GM18873 (cell line): ENCODE measurements around the gene RIPK4.
"Not testable (repeated sequence)": the region's sequence is repeated elsewhere in the genome, so short reads cannot be mapped to it uniquely, and the experiment has no call there.

Source experiments
- ATAC-seq: cut with Tn5 transposase; IDR thresholded peaks from one replicate; pipeline ENCODE4 v1.9.1; 2021; ENCODE audit warnings: mild to moderate bottlenecking, moderate library complexity, moderate number of reproducible peaks; ENCODE audit not compliant: unreplicated experiment, low FRiP score

The RIPK4 gene

DNA sequence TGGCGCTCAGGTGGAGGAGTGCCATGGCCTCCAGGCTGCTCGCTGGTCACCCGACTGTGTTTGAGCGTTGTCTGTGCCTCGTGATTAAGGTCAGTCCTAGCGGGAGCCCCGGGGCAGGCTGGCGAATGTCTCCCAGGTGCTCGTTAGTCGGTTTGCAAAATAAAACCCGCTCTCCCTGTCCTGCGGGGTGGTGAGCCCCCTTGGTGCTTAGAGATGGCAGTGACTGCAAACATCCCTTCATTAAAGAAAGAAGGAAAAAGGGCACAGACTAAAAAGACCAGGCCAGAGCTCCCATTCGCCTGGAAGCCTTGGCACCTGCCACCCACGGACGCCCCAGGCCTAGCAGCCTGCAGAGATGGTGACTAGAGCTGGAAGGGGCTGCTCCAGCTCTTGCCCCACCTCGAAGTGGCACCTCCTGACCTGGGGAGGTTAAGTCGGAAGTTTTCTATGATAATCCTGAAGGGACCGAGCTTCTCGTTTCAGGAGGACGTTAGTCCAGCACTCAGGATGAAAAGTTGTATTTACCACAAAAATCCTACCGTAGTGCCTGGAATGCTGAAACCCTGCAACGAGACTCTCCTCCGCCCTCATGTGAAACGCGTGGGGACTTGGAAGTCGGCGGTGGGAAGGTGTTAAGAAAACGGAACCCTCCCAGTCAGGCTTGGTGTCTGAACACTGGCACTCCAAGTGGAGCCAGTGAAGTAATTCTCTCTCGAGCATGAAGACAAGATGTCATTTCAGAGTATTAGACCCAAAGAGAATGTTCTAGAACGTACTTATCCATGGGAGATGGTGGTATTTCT lies 24.6 kb downstream of the RIPK4 start:
- no peak for ATAC-seq

DNA sequence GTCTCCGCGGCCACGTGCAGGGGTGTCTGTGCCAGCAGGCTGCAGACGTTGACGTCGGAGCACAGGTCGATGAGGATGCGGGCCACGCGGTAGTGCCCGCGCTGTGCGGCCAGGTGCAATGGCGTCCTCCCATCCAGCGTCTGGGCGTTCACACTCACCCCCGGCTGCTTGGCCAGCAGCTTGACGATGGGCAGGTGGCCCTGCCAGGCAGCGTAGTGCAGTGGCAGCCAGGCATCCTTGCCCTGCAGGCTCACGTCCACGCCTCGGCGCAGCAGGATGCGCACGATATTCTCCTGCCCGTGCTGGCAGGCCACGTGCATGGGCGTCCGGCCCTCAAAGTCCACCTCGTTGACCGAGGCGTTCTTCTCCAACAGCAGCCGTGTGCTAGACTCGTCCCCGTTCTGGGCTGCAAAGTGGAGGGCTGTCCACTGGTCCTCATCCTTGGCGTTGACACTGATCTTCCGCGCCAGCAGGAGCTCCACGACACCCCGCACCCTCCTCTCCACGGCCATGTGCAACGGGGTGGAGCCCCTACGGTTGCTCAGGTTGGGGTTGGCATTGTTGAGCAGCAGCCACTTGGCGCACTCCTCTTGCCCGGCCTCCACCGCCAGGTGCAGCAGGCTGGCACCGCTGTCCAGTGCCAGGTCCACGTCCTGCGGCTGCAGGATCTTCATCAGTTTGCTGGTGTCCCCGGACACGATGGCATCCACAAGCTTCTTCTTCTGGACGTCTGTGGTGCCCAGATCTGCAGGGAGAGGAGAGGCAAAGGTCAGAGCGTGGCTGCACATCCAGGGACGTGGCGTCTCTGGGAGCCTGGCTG lies 25.4 kb downstream of the RIPK4 start:
- no peak for ATAC-seq

DNA sequence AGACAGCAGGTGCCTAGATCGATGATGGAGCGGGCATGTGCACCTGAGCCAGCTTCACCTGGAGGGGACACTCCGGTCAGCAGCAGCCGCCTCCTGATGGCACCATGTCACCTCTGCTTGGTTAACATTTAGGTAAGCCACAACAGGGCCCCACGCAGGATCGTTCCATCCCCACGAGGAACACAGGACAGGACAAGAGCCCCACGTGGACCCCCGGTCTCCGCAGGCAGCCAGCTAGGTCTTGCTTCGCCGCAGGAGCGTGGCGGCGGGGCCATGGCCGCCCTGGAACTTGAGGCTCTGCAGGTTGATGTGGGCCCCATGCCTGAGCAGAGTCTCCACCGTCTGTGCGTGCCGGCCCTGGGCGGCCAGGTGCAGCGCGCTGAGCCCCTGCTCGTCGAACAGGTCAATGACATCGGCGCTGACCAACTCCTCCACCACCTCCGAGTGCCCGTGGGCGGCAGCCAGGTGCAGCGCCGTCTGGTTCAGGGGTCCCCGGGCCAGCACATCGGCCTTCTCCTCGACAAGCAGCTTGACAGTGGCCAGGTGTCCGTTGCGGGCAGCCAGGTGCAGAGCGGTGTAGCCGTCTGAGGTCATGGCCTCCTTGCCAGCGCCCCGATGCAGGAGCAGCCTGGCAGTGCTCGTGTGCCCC lies 26.1 kb downstream of the RIPK4 start:
- no peak for ATAC-seq

DNA sequence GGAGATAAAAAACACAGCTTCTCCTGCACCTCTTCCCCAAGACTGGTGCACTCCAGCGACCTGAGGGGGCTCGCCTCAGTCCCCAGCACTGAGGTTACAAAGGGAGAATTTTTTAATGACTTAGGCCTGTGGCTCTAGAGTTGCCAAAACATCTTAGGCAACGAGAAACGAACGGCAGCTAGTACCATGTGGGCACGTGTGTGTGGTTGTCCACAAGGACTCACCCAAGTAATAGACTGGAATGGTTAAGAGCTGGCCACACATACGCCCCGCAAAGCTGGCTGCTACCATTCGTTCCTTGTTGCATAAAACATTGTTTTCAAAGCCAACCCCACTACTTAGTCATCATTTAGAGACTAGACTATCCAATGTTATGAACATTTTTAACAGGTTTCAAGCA lies 26.9 kb downstream of the RIPK4 start:
- ATAC-seq = no peak

DNA sequence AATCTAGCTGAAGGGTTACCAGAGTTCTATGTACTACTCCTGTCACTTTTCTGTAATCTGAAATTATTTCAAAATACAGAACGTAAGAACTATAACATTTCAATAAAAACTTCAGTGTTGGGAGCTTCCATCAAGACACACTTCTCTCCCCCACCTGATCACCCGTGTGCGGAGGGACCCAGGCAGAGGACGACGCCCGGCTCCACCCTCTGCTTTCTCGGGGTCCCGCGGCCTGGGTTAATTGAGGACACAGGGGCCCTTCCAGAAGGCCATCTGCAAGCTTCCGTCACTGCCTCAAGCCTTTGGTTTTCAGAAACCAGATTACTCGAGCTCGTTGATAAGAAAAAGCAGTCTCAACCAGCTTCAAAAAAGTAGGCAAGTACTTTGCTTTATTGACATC lies 27.8 kb downstream of the RIPK4 start:
- no peak for ATAC-seq

DNA sequence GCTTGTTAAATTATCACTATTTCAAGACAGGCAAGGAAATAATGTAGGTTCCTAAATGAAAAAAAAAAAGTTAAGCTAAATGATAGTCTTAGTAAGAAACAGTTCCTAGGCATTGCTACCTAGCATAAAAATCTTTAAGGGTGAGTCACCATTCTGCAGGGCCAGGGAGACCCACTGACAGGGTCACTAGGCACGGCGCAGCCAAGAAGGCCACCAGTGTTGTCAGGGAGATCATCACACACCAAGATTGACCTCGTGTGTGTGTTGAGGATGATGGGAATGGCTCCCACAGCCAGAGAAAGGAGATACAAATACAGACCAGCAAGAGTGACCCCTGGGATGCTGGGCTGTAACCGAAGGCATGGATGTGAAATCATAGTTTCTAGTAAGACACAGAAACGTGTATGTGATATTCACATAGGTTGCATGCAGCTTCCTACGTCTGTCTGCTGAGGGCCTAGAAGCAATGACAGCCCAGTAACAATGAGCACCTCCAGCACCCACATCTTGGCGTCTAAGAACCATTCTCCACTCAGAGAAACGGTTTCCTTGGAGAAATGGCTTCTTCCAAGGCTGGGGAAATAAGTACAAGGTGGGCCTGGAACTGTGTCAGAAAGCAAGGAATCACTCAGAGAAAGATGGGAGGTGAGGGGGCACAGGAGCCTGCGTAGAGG lies 29.1 kb downstream of the RIPK4 start:
- no peak for ATAC-seq

DNA sequence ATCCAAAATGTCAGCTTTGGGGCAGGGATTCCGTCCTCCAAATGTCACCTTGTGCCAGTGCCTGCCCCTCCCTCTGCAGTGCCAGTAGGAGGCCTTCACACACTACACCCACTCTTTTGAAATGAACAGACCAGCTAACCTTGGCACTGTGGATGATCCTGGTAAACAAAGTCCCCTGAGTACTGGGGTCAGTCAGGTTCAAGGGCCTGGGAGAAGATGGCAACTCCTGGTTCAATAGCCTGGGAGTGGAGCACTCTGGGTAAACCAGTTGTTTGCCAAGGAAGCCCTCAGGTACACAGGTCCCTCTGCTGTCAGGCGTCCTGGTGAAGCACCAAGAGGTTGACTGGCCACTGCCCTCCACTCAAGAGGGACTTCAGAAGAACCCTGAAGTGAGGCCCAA lies 30.4 kb downstream of the RIPK4 start:
- ATAC-seq = no peak

DNA sequence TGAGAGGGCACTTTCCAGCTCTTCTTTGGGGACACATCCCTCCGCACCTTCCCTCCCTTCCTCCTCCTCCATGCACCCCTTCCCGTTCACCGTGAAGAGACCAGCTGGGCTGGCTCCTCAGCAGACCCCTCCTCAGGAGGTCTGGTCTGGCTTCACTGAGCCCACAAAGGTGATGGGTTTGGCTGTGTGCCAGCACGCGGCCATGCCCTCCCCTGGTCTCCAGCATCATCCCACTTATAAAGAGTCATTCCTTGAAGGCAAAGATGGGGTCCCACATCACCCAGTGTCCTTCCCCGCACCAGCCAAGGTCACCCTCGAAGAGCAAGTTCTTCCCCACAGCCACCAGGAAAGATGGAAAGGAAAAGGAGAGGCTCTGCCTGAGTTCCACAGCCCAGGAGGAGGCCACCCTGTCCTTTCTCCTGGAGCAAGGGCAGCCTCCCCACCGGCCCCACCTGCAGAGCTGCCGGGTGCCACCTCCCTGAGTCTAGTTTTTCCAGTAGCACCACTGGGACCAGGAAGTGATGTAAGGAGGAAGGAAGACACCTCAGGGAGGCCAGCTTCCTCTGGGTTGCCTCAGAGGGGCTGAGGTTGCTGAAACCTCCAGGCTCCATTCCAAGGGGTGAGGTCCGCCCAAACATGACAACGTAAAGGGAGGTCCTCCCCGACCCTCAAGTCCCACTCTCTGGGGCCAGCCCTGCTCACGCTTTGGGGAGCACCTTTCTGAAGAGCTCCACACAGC lies 32.7 kb downstream of the RIPK4 start:
- ATAC-seq = no peak

DNA sequence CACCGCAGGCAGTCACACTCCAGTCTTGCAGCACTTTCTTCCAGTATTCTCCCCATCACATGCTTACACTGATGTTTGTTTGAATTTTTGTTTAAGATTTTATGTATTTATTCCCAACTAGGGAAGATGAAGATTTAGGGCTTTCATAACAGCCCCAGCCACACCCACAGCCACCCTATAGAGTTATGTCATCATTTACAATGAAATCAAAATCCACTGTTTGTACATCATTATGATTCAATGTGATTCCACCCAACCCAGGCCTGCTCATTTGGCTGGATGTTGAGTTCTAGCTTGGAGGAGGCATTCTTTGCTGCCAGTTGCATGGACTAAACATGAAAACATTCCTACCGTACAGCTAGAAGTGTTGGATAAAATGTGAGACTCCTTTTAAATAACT lies 35.8 kb downstream of the RIPK4 start:
- no peak for ATAC-seq

DNA sequence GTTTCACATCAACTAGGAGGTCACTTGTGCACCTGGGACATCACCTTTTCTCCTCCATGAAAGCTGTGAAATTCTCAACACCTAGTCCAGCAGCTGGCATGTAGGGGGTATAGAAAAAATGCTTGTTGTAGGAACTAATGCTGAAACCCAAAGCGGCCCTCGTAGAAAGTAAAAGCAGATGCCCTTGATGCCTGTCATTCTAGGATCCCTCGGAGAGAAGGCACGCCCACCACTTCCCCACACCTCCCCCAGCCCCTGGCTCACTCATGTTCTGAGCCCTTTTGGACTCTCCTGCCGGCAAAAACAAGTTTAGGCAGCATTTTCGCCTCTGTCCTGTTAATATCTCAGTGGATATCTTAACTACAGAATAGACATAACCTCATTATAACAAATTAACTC lies 36.5 kb downstream of the RIPK4 start:
- ATAC-seq = no peak

DNA sequence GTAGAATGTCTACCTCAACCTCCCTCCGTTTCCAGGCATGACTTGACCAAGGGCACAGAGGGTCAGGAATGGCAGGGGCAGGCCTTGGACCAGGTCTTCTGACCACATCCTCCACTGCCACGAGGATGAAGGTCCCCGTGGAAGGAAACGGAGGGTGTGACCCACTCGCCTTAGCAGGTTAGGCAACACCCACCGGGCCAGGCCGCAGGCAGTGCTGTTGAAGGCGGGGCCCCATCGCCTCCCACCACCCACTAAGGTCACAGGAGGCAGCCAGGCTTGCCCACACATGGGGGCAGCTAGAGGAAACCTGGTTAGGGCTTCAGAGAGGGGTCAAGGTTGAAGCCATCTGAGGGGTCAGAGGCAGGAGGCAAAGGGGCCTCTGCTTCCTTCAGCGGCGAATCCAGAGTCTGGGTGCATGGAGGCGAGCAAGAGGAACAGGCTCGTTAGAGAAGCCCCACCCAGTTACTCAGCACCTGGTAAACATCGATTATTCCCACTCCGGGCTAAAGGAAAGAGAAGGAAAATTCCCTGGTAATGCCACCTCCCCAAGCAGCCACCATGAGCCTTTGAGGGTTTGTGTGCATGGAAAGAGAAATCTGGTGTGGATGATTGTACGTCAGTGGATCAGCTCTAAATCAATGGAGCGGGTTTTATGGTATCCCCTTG lies 37.0 kb downstream of the RIPK4 start:
- ATAC-seq = no peak

DNA sequence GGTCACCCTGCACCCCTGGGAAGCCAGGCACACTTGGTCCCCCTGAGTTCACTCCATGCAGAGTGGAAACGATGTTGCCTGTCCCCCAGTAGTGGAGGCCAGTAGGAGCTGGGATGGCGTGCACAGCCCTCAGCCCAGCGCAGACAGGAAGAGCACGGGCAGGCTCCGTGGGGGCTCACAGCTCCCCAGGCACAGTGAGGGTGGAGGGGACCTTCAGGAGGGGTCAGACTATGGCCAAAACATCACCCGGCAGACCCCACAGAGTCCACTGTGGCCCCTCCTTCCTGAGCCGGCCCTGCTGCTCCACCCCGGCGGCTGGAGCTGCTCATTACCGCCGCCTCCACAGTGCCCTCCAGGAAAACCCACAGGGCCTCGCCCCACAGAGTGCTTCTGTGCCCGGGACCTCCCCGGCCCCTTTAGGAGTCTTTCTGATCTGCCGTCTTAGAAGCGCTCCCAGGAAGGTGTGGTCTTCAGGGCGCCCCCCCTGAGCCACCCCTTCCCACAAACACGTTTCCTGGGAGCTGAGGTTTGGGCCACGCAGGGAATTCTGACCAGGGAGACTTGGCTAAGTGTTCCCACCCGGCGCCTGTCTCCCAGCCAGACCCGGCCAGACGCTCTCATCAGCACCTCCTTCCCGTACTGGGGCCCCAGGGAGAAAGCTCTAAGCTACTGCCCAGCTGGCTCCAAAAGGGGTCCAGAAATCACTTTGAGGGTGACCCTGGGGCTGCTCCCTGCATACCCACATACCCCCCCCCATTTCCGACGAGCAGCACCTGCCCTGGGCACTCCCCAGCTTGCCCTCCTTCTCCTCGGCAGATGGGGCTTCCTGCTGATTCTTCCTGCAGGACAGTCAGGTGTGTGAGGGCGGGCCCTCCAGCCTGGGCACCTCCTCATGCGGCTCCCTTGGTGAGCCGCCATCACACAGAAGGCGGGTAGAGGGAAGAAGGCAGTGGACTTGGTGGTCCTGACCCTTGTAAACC lies 38.8 kb downstream of the RIPK4 start:
- no peak for ATAC-seq

DNA sequence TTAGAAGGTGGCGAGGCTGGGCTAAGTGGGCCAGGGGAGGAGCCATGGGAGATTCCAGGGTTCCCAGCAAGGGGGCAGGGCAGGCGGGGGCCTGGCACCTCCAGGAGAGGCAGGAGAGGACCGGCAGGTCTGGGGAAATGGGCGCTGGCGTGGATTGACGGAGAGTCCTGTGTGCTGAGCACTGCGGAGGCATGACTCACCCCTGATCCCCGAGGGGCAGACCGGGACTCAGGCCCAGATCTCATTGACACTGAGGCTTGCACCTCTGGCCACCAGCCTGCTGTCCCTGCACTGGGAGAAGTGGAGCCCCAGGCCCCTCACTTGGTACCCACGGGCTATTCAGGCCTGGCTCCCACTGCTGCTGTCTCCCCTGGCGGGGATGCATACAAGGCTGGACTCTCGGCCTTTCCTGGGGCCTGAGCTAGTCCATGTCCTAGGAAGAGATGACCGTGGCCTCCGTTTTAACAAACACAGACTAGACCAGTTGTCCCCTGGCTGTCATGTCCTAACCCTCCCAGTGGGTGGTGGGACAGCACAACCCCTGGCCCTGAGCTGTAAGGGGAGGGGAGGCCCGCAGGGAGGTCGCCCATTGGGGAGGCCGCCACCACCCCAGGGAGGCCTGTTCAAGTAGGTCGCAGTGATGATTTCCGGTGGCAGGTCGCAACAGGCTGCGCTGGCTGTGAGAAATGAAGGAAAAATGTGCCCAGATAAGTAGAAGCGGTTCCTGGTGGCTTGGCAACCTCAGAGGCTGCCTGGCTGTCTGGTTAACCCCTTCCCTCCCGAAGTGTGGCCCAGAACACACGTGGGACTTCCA lies 39.7 kb downstream of the RIPK4 start:
- ATAC-seq = no peak

DNA sequence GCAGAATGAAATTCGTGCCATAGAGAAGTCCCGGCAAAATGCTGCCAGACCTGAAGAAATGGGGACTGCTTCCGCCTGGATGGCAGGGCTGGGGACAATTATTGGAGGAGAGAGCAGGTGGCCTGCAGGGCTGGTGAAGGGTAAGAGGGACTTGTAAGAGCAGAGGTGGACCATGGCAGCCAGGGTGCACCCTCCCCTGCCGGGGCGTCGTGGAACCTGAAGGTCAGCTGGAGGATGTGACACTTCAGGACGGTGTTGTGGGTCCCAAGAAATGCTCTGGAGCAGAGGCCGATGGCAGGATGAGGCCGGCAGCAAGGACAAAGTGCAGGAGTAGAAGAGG lies 40.3 kb downstream of the RIPK4 start:
- no peak for ATAC-seq

DNA sequence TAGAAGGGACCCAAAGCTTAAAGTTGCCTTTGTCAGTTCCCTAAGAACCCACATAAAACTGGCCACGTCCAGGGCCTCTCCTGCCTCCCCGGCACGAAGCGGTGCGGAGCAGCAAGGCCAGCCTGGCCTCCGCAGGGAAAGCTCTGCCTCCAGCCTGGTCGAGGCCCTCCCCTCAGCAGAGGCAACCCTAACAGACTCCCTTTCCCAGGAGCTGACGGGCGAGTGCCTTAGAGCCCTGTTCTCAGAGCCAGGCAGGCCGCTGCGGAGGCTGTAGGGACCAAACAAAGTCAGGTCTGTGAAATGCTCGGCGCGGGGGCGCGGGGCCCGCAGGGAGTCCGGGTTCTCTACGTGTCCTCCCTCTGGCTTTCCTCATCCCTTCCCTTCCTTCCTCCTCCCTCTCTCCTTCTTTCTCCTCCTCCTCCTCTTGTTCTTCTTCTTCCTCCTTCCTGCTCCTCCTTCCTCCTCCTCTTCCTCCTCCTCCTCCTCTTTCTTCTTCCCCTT lies 40.7 kb downstream of the RIPK4 start:
- no peak for ATAC-seq

DNA sequence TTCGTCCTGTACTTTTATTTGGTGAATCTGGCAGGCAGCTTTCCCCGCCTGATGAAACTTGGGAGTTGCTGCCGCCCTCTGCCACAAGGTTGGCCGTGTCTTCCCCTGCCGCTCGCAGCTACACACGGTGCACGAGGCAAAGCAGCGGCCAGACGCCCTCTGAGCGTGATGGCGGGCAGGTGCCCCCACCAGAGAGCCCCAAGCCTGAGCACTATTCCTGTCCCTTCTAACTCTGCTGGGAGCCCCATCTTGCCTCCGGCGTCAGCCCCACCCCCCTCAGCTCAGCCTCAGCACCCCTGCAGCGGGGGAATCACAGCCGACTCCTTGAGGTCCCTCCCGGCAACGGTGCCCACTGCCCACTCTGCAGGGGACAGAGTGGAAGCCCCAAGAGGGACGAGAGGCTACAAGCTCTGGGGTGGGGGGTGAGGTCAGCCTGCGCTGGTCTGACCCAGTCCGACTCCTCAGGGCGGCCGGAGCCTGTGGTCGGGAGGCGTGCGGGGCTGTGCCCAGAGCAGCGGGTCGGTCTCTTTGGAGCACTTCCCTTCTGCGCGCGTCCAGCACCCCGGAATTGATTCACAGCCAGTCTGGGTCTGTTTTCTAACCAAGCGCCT lies 41.3 kb downstream of the RIPK4 start:
- no peak for ATAC-seq

DNA sequence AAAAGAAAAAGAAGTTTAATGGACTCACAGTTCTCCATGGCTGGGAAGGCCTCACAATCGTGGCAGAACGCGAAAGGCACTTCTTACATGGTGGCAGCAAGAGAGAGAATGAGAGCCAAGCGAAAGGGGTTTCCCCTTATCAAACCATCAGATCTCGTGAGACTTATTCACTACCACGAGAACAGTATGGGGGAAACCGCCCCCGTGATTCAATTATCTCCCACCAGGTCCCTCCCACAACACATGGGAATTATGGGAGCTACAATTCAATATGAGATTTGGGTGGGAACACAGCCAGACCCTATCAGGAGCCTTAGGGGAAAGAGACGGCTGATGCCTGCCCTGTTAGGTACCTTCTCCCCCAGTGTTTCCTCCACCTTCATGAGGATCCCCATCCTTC lies 43.0 kb downstream of the RIPK4 start:
- not testable (repeated sequence) for ATAC-seq
